DMS53 treated with DMSO at 0.1 percent for 48 hours (cell line): ENCODE data around the gene RAI1.
"Not testable (repeated sequence)": the region's sequence is repeated elsewhere in the genome, so short reads cannot be mapped to it uniquely, and the experiment has no call there.

Source experiments
- DNase-seq: peaks from one replicate; lab custom pipeline; 2025; ENCODE audit not compliant: unreplicated experiment; lab: John Stamatoyannopoulos, UW

RAI1 gene

DNA sequence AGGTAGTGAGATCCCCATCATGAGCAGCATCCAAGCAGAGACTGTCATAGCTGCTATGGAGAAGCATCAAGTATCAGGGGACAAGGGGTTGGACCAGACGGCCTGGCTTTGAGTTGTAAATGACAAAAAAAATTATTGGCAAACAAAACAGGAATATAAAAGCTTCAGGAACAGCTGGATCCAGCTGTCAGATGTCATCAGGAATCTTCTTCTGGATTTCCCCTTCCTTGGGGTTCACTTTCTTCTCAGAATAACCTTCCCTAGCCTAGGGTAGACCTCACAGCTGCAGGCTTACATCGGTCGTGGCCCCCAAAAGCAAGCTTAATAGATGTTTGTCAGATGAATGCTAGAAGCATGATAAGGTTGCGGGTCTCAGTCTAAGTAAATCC is 17.2 kb upstream of the RAI1 start:
- no peak for DNase-seq

GRCh38 chr17:17665255-17665654 is 16.0 kb upstream of the RAI1 start:
- DNase-seq, result no peak

DNA sequence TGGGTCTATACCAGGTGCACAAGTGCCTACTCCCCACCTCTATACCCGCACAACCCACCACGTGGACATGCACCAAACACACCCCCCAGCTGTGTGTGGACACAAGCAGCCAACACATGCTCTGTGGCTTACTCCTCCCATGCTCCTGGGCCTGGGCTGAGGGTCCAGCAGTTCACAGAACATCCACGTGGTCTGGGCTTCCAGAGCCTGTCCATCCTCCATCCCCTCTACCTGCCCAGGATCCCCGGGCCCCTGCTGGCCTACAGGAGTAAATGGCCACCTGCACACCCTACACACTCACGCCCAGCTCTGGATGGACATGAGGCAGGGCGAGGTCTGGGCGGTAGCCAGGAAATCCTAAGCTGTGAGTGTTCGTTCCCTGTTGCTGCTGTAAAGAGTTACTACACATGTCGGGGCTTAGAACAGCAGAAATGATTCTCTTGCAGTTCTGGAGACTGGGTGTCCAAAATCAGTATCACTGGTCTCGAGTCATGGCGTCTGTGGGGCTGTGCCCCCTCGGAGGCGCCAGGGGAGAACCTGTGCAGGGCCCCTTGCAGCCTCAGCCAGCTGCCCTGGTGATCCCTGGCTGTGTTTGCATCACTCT is 15.0 kb upstream of the RAI1 start:
- no peak for DNase-seq

DNA sequence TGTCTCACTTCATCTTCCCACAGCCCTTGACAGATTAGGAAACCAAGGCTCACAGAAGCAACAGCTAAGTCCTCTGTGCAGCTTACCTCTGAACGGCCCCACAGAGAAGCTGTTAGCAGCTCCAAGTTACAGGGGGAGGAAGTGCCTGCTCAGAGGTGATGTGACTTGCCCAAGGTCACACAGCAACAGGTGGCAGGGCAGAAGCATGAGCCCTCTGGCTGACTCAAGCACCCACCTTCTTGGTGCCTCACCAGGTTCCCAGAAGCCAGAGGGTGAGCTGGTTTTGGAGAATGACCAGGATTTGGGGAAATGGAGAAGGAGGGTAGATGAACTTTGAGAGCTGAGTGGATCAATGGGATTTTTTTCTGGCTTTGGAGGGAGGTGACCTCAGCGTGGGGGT is 14.0 kb upstream of the RAI1 start:
- no peak for DNase-seq

- no peak for DNase-seq
Measured at GRCh38 chr17:17667947-17668346, 13.3 kb upstream of the RAI1 start.

GRCh38 chr17:17668358-17668757 is 12.9 kb upstream of the RAI1 start:
- no peak for DNase-seq

GRCh38 chr17:17668775-17669579 is 12.3 kb upstream of the RAI1 start:
- no peak for DNase-seq

- DNase-seq, result no peak
Measured at GRCh38 chr17:17669580-17670235, 11.6 kb upstream of the RAI1 start.

DNA sequence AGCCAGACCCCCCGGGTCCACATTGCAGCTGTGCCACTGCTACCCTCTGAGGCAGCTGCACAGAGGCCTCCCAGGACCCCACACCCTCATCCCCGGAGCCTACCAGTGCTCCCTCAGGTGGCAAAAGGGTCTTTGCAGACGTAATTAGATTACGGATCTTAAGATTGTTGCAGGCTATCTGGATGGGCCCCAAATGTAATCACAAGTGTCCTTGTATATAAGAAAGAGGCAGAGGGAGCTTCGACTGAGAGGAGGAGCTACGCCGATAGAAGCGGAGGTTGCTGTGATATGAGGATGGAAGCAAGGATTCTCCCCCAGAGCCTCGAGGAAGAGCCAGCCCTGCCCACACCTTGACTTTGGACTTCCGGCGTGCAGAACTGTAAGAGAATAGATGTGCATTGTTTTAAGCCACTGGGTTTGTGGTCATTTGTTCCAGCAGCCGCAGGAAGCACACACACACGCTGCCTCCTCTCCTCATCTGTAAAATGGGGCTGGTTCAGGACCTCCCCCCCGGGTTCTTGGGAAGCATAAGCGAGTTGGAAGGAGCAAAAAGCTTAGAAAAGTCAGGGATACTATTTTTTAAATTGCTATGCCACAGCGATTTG is 10.5 kb upstream of the RAI1 start:
- no peak for DNase-seq

DNA sequence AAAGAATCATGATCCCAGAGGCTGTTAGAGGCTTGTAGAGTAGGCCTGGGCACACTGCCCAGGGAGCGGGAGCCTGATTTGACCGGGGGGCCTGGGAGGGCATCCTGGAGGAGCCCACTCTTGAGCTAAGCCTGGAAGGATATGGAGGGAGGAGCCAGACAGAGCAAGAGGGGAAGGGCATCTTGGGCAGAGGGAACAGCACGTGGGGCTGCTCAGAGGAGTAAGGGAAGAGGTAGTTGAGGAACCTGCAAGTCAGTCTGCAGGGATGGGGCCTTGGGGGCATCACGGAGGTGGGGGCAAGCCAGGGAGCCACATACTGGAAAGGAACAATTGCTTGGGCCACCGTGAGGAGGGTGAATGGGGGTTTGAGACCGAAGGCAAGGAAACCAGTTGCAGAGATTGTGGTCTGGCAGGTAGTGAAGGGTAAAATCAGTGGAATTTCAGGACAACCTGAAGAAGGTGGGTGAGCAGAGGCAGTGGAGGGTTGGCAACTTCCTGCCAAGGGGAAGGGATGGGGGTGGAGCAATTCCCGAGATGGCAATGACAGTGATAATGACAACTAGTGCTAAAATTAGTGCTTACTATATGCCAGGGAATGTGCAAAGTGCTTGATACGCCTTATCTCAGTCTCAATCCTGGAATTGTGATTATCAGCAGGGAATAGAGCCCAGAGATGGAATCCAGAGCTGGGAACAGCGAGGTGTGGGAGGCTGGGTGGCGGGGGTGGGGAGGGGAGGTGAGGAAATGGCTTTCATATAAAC is 9.7 kb upstream of the RAI1 start:
- no peak for DNase-seq

- no peak for DNase-seq
Measured at GRCh38 chr17:17672453-17673368, 8.5 kb upstream of the RAI1 start.

- no peak for DNase-seq
Measured at GRCh38 chr17:17675416-17675815, 5.8 kb upstream of the RAI1 start.

- peak; percentile 29 for DNase-seq
Measured at GRCh38 chr17:17675925-17676534, 5.2 kb upstream of the RAI1 start.

DNA sequence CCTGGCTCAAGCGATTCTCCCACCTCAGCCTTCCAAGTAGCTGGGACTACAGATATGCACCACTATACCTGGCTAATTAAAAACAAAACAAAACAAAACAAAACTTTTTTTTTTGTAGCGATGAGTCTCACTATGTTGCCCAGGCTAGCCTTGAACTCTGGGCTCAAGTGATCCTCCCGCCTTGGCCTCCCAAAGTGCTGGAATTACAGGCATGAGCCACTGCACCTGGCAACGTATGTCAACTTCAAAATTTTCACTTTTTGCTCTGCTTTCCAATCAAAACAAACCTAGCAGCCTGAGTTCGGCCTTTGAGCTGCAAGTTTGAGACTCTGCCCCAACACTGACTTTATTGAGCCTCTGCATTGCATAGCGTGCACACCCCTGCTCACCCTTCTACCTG is 4.5 kb upstream of the RAI1 start:
- DNase-seq, result no peak

DNA sequence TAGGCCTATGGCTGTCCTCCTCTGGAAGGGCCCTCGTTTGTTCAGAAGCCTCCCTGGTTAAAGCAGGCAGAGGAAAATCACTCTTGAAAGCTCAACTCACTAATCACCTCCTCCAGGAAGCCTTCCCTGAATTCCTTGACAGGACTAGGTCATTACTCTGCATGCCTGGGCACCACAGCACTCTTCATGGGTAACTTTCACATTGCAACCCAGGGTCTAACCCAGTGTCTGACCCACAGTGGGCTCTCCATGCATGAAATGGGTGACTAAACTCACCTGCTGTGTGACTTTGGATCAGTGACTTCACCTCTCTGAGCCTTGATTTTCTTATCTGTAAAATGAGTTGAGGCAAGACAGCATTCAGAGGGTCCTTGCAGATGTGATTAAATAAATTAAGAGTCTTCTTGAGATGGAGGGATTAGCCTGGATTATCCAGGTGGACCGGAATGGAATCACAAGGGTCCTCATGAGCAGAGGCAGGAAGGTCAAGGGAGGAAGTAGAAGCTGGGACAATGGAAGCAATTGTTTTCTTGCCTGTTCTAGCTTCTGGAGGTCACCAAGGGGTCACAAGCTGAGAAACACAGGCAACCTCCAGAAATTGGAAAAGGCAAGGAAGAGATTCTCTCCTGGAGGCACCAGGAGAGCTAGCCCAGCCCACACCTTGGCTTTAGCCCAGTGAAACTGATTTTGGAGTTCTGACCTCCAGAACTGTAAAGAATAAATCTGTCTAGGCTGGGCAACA is 3.8 kb upstream of the RAI1 start:
- no peak for DNase-seq

- not testable (repeated sequence) for DNase-seq
Measured at GRCh38 chr17:17678063-17678699, 3.1 kb upstream of the RAI1 start.

DNA sequence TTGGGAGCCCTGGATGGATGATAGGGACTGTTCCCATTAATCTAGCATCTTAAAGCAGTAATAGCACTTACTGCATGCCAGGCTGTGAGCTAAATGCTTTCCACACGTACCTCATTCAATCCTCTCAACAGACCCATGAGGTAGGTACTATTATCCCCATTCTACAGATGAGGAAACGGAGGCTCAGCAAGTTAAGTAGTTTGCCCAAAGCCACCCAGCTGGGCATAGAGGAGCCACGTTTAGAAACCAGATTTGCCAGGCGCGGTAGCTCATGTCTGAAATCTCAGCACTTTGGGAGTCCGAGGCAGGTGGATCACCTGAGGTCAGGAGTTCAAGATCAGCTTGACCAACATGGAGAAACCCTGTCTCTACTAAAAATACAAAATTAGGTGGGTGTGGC is 2.0 kb upstream of the RAI1 start:
- no peak for DNase-seq

DNA sequence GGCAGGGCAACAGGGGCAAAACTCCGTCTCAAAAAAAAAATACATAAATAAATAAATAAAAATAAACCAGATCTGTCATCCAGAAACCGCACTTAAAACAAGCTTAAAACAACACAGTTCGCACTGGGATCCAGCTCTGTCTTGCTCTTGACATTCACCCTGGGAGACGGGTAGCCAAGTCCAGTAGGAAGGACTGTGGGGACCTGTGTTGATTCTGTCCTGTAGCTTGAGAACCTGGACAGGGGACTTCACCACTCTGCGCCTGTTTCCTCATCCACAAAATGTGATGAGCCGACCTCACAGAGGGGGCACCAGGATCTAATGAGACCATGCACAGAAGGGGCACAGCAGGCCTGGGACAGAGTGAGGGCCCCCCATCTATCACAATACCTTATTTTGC is 1.5 kb upstream of the RAI1 start:
- DNase-seq, result no peak
